ENCODE results near the gene SNX21. TPM values are rescaled to one million over a fixed set of nuclear protein-coding genes. Genes with fewer than 3 reads are reported as not detected.
"Not testable (repeated sequence)": the region's sequence is repeated elsewhere in the genome, so short reads cannot be mapped to it uniquely, and the experiment has no call there.

SNX21 gene
- total and polyA plus RNA-seq, 2 donors from 2014 or later, result 23.2 to 35.6 TPM

DNA sequence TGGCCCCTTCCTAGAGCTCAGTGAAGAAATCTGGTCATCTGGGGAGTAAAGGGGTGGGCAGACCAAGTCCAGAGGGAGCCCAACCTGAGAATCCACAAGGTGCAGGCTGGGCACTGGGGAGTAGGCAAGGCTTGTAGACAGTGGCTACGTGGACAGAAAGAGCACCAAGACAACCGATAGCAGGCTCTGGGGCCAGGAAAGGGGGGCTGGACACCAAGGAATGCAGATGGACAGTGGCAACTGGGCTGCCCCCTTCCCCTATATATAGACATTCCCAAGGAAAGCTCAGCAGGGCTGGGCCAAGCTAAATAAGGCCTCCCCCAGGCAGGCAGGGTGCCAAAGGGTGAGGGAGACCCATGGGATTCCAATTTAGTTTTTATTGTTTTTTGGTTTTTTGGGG, 5.0 kb upstream of the SNX21 start:
- Histone ChIP-seq H3K27me3 (ENCODE audit: control insufficient read depth, insufficient read depth, low read length) (peaks cover 4% of the 10 kb centered on the region), H3K27ac (ENCODE audit: low read depth in 2 of 2, low read length in 2 of 2) (no peak overlapping the region), H3K9me3 (ENCODE audit: control insufficient read depth in 2 of 3, insufficient read depth in 1 of 3, low read length in 3 of 3) (no peaks in the 10 kb centered on the region), H3K4me1 (ENCODE audit: control insufficient read depth in 2 of 3, insufficient read depth in 2 of 3, low read depth in 1 of 3, low read length in 3 of 3) (peaks cover 0 to 12% (median 4%) of the 10 kb centered on the region in 3 donors), H3K4me3 (ENCODE audit: low read length in 3 of 3) (no peak overlapping the region), H3K9ac (ENCODE audit: low read length in 3 of 3) (no peak overlapping the region), H3K36me3 (ENCODE audit: control insufficient read depth in 2 of 3, insufficient read depth in 3 of 3, low read length in 3 of 3) (no peaks in the 10 kb centered on the region)
- peak in 3 of 5 donors; percentile 53 to 65 (median 60) for DNase-seq
- TF ChIP-seq, protein P1, sequence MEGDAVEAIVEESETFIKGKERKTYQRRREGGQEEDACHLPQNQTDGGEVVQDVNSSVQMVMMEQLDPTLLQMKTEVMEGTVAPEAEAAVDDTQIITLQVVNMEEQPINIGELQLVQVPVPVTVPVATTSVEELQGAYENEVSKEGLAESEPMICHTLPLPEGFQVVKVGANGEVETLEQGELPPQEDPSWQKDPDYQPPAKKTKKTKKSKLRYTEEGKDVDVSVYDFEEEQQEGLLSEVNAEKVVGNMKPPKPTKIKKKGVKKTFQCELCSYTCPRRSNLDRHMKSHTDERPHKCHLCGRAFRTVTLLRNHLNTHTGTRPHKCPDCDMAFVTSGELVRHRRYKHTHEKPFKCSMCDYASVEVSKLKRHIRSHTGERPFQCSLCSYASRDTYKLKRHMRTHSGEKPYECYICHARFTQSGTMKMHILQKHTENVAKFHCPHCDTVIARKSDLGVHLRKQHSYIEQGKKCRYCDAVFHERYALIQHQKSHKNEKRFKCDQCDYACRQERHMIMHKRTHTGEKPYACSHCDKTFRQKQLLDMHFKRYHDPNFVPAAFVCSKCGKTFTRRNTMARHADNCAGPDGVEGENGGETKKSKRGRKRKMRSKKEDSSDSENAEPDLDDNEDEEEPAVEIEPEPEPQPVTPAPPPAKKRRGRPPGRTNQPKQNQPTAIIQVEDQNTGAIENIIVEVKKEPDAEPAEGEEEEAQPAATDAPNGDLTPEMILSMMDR (IDR thresholded peaks at IDR 0.05; ENCODE audit: borderline replicate concordance, extremely low read depth, insufficient read depth), result no peak
- intact Hi-C loops (cut with DNase I), result loop anchor here (10.0 kb wide), 1 partner anchor 136 kb away; no protein-coding TSS in a partner anchor
- no peak for FAIRE-seq

DNA sequence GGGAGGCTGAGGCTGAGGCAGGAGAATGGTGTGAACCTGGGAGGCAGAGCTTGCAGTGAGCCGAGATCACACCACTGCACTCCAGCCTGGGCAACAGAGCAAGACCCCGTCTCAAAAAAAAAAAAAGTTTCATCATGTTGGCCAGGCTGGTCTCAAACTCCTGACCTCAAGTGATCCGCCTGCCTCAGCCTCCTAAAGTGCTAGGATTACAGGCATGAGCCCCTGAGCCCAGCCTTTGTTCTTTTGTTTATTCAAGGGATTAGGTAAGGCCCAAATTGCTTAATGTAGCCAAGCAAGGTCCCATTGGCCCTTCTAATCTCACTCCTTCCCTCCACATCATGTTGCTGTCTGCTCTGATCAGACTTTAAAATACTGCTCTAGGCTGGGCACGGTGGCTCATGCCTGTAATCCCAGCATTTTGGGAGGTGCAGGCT, 3.9 kb upstream of the SNX21 start:
- not testable (repeated sequence) for H3K4me1 ChIP-seq (ENCODE audit: control insufficient read depth in 2 of 3, insufficient read depth in 2 of 3, low read depth in 1 of 3, low read length in 3 of 3); FAIRE-seq; H3K27me3 ChIP-seq (ENCODE audit: control insufficient read depth, insufficient read depth, low read length); H3K27ac ChIP-seq (ENCODE audit: low read depth in 2 of 2, low read length in 2 of 2); DNase-seq; H3K36me3 ChIP-seq (ENCODE audit: control insufficient read depth in 2 of 3, insufficient read depth in 3 of 3, low read length in 3 of 3); H3K9ac ChIP-seq (ENCODE audit: low read length in 3 of 3); H3K9me3 ChIP-seq (ENCODE audit: control insufficient read depth in 2 of 3, insufficient read depth in 1 of 3, low read length in 3 of 3); H3K4me3 ChIP-seq (ENCODE audit: low read length in 3 of 3)
- intact Hi-C loops (cut with DNase I), result loop anchor here (10.0 kb wide), 1 partner anchor 135 kb away; no protein-coding TSS in a partner anchor

DNA sequence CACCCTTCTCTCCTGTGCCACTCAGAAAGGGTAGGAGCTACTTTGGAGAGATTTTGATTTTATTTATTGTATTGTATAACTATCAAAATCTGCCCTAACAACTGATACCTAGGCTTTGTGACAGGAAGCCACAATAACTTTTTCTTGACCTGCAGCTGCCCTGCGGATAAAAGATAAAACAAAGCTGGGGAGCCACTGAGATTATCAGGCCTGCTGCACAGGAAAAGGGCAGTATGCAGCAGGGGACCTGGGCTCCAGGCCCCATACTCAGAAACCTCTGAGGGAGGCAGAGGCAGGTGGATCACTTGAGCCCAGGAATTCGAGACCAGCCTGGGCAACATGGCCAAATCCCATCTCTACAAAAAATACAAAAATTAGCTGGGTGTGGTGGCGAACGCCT, 980 bp upstream of the SNX21 start:
- FAIRE-seq (no peak), DNase-seq (peak in 1 of 5 donors; percentile 17)
- intact Hi-C loops (cut with DNase I), result no loop called here
- Histone ChIP-seq H3K27me3 (ENCODE audit: control insufficient read depth, insufficient read depth, low read length) (no peaks in the 10 kb centered on the region), H3K27ac (ENCODE audit: low read depth in 2 of 2, low read length in 2 of 2) (peak overlapping the region; percentile 75 to 95), H3K4me3 (ENCODE audit: low read length in 3 of 3) (no peak overlapping the region), H3K4me1 (ENCODE audit: control insufficient read depth in 2 of 3, insufficient read depth in 2 of 3, low read depth in 1 of 3, low read length in 3 of 3) (peaks cover 4 to 16% (median 5%) of the 10 kb centered on the region in 3 donors), H3K9me3 (ENCODE audit: control insufficient read depth in 2 of 3, insufficient read depth in 1 of 3, low read length in 3 of 3) (no peaks in the 10 kb centered on the region), H3K36me3 (ENCODE audit: control insufficient read depth in 2 of 3, insufficient read depth in 3 of 3, low read length in 3 of 3) (peaks cover 0 to 8% (median 0%) of the 10 kb centered on the region in 3 donors), H3K9ac (ENCODE audit: low read length in 3 of 3) (no peak overlapping the region)
- TF ChIP-seq, protein P1 (IDR thresholded peaks at IDR 0.05; ENCODE audit: borderline replicate concordance, extremely low read depth, insufficient read depth), result no peak

DNA sequence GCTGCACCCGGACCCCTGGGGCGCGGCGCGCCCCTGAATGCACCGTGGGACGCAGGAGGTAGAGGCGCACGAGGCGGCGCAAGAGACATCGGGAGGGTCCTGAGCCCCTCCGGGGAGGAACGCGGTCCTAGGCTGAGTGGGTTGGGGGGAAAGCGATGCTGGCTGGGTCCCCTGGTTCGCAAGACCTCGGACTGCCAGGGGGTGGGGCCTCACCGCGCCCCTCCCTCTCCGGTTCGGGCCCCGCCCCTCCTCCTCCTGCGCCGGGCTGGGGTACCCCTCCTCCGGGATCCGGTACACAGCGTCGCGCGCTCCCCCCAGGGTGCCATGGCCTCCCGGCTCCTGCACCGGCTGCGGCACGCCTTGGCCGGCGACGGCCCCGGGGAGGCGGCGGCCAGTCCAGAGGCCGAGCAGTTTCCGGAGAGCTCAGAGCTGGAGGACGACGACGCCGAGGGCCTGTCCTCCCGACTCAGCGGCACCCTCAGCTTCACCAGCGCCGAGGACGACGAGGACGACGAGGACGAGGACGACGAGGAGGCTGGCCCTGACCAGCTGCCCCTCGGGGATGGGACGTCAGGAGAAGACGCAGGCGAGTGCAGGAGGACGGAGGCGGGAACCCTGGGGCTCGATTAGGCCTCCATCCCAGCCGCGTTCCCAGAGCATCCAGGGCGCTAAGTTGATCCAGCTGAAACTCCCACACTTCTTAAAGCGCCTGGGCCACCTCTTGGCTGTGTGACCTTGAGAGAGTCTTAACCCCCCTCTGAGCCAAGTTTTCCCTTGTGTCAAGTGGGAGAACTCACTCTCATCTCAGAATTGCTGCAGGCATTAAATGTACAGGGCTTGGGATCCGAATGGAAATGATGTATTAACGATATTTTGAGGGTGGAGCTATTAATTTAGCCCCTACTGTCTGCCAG, 541 bp downstream of the SNX21 start:
- intact Hi-C loops (cut with DNase I), result no loop called here
- H3K4me3 ChIP-seq (ENCODE audit: low read length in 3 of 3), result peak overlapping the region; percentile 56 to 73 (median 64)
- H3K36me3 ChIP-seq (ENCODE audit: control insufficient read depth in 2 of 3, insufficient read depth in 3 of 3, low read length in 3 of 3), result peaks cover 0 to 8% (median 0%) of the 10 kb centered on the region in 3 donors
- H3K9me3 ChIP-seq (ENCODE audit: control insufficient read depth in 2 of 3, insufficient read depth in 1 of 3, low read length in 3 of 3), result no peaks in the 10 kb centered on the region
- peak; percentile 85 to 92 (median 90) for DNase-seq
- H3K27me3 ChIP-seq (ENCODE audit: control insufficient read depth, insufficient read depth, low read length), result no peaks in the 10 kb centered on the region
- TF ChIP-seq, protein P1 (IDR thresholded peaks at IDR 0.05; ENCODE audit: borderline replicate concordance, extremely low read depth, insufficient read depth), result no peak
- H3K4me1 ChIP-seq (ENCODE audit: control insufficient read depth in 2 of 3, insufficient read depth in 2 of 3, low read depth in 1 of 3, low read length in 3 of 3), result peaks cover 4 to 16% (median 5%) of the 10 kb centered on the region in 3 donors
- FAIRE-seq, result no peak
- peak overlapping the region; percentile 75 to 95 for H3K27ac ChIP-seq (ENCODE audit: low read depth in 2 of 2, low read length in 2 of 2)
- H3K9ac ChIP-seq (ENCODE audit: low read length in 3 of 3), result peak overlapping the region; percentile 26 to 80 (median 44)

Data from kidney (tissue), 14 donors.